Measurements from ENCODE around the gene FGFBP2.

DNA sequence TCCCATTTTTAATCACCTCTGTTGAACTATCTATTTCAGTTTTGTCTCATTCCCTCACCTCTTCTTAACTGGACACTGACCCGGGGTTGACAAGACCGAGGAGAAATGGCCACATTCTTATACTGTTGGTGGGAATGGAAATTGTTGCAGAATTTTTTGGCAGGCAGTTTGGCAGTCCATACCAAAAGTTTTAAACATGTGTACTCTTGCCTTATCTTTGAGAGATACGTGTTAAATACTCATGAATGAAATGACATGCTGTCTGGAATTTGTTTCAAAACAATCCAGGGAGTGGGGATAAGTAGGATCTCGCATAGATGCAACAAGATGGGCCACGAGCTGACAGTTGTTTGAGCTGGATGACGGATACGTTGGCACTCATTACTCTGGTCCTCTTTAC, 36.5 kb downstream of the FGFBP2 start:
- TF ChIP-seq SP1 (IDR thresholded peaks at IDR 0.05) = no peak
- no peak for TF ChIP-seq FOXK2 (IDR thresholded peaks at IDR 0.05)
- TF ChIP-seq ELF4 (IDR thresholded peaks at IDR 0.05) = no peak
- no peak for TF ChIP-seq SUZ12 (IDR thresholded peaks at IDR 0.05)
- no peak for TF ChIP-seq CTBP1 (IDR thresholded peaks at IDR 0.05; ENCODE audit: borderline replicate concordance)
- no peak for TF ChIP-seq FOXM1 (IDR thresholded peaks at IDR 0.05; ENCODE audit: borderline replicate concordance)
